Activated naive CD8-positive, alpha-beta T cell (primary cell): ENCODE data around the gene CCDC178.
"Not testable (repeated sequence)": the region's sequence is repeated elsewhere in the genome, so short reads cannot be mapped to it uniquely, and the experiment has no call there.

Source experiments
- H3K27ac Mint-ChIP-seq: one replicate; pipeline ENCODE4 v1.8.0; 2021; ENCODE audit warnings: mixed read lengths
- H3K27me3 Mint-ChIP-seq: one replicate; pipeline ENCODE4 v1.8.0; 2021; ENCODE audit warnings: mixed read lengths
- H3K36me3 Mint-ChIP-seq: one replicate; pipeline ENCODE4 v1.8.0; 2021; ENCODE audit warnings: mixed read lengths
- H3K4me1 Mint-ChIP-seq: one replicate; pipeline ENCODE4 v1.8.0; 2021; ENCODE audit warnings: low read depth, mixed read lengths
- H3K4me3 Mint-ChIP-seq: one replicate; pipeline ENCODE4 v1.8.0; 2021; ENCODE audit warnings: mild to moderate bottlenecking, mixed read lengths
- H3K9me3 Mint-ChIP-seq: one replicate; pipeline ENCODE4 v1.8.0; 2021; ENCODE audit warnings: low read depth, mixed read lengths

CCDC178 gene

DNA sequence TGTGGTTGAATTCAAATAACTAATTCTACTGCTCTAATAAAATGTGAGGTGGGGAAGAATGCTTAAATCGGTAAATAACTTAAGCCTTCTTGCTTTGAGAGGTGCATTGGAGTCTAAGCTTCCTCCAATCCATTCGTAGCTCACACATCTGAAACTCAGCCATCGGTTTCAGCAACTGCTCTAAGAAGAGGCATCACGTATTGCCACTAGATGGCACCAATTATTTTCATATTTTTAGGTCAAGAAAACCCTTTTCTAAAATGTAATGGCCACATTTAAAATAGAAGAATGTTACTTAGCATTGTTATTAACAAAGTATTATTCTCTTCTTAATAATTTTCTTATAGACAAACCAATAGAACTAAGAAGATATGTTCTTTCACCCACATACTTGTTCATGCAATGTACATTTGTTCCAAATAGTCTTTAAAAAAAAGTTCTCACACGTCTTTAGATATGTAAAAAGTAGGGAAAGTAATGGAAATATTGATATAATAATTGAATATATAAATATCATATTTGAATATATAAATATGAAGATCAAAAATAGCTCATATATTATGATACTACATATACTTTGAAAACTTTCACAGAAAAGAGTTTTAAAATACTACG lies 229.8 kb downstream of the CCDC178 start:
- no peak overlapping the region for H3K27ac Mint-ChIP-seq
- H3K4me1 Mint-ChIP-seq: no peaks in the 10 kb centered on the region
- peaks cover 1% of the 10 kb centered on the region for H3K27me3 Mint-ChIP-seq
- no peaks in the 10 kb centered on the region for H3K36me3 Mint-ChIP-seq
- peaks cover 9% of the 10 kb centered on the region for H3K9me3 Mint-ChIP-seq
- no peak overlapping the region for H3K4me3 Mint-ChIP-seq

DNA sequence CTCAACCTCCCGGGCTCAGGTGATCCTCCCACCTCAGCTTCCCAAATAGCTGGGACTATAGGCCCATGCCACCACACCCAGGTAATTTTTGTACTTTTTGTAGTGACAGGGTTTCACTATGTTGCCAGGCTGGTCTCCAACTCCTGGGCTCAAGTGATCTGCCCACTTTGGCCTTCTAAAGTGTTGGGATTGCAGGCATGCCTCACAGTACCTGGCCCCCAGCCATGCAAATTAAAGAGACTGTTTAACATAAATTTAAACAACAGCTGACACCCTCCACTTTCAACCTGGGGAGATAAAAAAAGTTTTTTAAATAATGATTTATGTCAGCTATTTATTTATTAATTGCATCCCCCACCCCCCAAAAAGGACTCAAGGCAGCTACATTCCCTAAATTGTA lies 234.7 kb downstream of the CCDC178 start:
- Mint-ChIP-seq H3K36me3 (no peaks in the 10 kb centered on the region), H3K4me1 (no peaks in the 10 kb centered on the region), H3K27me3 (peaks cover 5% of the 10 kb centered on the region), H3K4me3 (no peak overlapping the region), H3K9me3 (peaks cover 5% of the 10 kb centered on the region), H3K27ac (no peak overlapping the region)

DNA sequence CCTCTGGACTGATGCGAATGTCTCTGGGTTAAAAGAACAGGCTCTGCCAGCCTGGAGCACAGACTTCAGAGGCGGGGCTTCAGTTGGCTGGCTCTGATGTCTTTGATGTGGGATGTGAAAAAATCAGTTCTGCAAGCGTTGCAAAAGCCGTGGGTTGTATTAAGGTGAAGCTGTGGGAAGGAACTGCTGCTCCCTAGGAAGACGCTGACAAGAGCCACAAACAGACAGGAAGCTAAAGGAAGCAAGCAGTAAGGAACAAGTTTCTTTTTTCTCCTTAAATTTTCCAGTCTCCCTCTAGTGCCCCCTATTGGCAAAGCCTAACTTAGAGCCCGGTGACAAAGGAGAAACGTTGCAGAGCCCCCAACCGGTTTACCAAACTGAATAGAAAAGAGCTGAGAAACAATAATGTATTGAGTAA lies 239.0 kb downstream of the CCDC178 start:
- peaks cover 4% of the 10 kb centered on the region for H3K27me3 Mint-ChIP-seq
- no peak overlapping the region for H3K27ac Mint-ChIP-seq
- H3K4me3 Mint-ChIP-seq: no peak overlapping the region
- peaks cover 9% of the 10 kb centered on the region for H3K9me3 Mint-ChIP-seq
- no peaks in the 10 kb centered on the region for H3K4me1 Mint-ChIP-seq
- H3K36me3 Mint-ChIP-seq: no peaks in the 10 kb centered on the region

DNA sequence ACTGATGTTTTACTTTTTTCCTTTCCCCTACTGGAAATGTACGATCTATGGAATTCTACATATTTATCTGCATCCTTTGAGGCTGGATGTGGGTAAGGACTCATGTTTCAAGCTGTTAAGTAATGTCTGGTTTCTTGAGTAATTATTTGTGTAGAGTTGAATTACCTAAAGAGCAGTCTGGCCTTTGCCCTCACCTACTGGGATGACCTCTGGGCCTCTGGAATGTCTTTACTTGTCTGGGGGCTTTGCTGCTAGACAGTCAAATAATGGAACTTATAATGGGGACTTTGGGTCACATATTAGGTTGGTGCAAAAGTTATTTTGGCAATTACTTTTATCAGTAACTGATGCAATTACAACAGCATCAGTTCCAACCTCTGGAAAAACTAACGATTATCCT lies 244.7 kb downstream of the CCDC178 start:
- Mint-ChIP-seq H3K9me3 (peaks cover 4% of the 10 kb centered on the region), H3K36me3 (no peaks in the 10 kb centered on the region), H3K27me3 (no peaks in the 10 kb centered on the region), H3K27ac (no peak overlapping the region), H3K4me3 (no peak overlapping the region), H3K4me1 (no peaks in the 10 kb centered on the region)

DNA sequence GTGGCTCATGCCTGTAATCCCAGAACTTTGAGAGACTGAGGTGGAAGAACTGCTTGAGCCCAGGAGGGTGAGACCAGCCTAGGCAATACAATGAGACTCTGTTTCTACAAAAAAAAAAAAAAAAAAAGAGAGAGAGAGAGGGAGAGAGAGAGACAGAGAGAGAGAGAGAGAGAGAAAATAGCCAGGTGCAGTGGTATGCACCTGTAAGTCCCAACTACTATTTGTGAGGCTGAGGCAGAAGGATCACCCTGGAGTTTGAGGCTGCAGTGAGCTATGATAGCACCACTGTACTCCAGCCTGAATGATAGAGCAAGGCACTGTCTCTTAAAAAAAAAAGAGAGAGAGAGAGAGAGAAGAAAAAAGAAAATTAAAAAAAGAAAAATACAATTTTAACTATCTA lies 245.7 kb downstream of the CCDC178 start:
- Mint-ChIP-seq H3K4me3 (no peak overlapping the region), H3K27ac (no peak overlapping the region), H3K4me1 (no peaks in the 10 kb centered on the region), H3K36me3 (no peaks in the 10 kb centered on the region), H3K27me3 (no peaks in the 10 kb centered on the region), H3K9me3 (peaks cover 1% of the 10 kb centered on the region)

DNA sequence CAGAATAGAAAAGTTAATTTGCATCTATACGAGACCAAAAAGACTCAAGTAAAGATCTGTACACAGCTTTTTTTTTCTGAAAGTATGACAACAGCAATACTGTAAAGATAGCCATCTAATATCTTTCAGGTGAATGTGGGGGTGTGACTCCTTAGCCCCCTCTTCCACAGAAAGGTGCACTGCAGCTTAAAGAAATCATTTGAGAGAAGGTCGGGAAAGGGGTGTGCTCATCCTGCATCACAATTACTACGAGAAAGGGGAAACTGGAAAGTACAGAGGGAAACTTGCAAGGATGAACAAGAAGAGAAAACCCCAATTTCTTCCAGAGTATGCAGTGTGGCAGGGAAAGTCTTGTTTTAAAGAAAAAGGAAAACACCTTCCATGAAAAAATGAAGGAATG lies 255.6 kb downstream of the CCDC178 start:
- Mint-ChIP-seq H3K27ac (no peak overlapping the region), H3K4me3 (no peak overlapping the region), H3K27me3 (no peaks in the 10 kb centered on the region), H3K9me3 (peaks cover 4% of the 10 kb centered on the region), H3K36me3 (no peaks in the 10 kb centered on the region), H3K4me1 (no peaks in the 10 kb centered on the region)

DNA sequence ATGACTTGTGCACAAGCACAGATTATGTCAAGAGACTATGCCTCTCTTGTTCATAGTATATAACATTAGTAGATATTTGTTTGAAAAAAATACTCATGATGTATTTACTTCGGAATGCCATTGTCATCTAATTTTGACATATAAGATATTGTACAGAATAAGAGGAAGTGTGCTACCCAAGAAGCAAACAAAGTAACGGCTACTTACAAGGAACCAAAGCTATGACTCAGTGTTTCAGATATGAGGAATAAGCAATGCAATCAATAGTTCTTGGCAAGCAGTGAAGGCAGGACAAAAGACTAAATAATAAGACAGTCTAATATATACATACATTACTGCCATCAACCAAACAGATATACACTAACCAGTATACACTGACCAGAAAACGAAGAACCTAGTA lies 256.3 kb downstream of the CCDC178 start:
- peaks cover 4% of the 10 kb centered on the region for H3K9me3 Mint-ChIP-seq
- no peaks in the 10 kb centered on the region for H3K27me3 Mint-ChIP-seq
- H3K27ac Mint-ChIP-seq: no peak overlapping the region
- no peaks in the 10 kb centered on the region for H3K36me3 Mint-ChIP-seq
- no peak overlapping the region for H3K4me3 Mint-ChIP-seq
- no peaks in the 10 kb centered on the region for H3K4me1 Mint-ChIP-seq

DNA sequence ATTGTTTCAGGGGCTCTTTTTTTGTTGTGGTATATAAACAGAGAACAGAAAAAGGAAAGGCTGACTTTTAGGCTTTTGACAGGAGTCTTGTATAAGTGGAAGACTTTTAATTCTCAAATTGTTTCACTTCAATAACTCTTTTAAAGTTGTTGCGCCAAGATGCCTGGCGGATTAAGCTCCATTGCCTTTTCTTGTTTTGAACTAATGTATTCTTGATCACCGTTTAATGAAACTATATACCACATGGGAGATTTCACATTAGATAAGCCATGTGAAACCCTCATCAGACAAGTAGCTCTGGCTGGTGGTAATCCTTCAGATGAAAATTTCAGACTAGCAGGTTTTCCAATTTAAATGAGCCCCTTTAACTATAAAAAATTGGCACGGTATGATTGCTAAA lies 257.4 kb downstream of the CCDC178 start:
- H3K27ac Mint-ChIP-seq: no peak overlapping the region
- peaks cover 4% of the 10 kb centered on the region for H3K9me3 Mint-ChIP-seq
- no peaks in the 10 kb centered on the region for H3K4me1 Mint-ChIP-seq
- H3K4me3 Mint-ChIP-seq: no peak overlapping the region
- no peaks in the 10 kb centered on the region for H3K27me3 Mint-ChIP-seq
- no peaks in the 10 kb centered on the region for H3K36me3 Mint-ChIP-seq

DNA sequence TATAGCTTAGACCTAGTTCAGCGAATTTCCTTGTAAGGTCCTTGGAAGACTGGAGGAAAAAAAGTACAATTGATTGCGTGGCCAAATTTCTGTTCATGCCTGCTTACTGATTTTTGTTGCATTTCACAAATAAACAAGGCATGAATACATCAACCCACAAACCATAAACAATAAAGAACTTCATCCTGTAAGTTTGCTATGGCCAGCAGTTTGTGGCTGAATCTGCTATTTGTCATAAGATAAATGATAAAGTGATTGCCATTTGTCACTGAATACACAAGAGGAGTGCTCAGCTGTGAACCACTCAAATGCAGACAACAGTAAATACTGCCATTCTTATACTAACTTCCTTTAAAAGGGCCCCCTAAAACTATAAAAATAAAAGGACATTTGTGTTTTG lies 259.5 kb downstream of the CCDC178 start:
- no peak overlapping the region for H3K27ac Mint-ChIP-seq
- H3K9me3 Mint-ChIP-seq: no peaks in the 10 kb centered on the region
- no peaks in the 10 kb centered on the region for H3K36me3 Mint-ChIP-seq
- no peaks in the 10 kb centered on the region for H3K27me3 Mint-ChIP-seq
- no peak overlapping the region for H3K4me3 Mint-ChIP-seq
- H3K4me1 Mint-ChIP-seq: no peaks in the 10 kb centered on the region

DNA sequence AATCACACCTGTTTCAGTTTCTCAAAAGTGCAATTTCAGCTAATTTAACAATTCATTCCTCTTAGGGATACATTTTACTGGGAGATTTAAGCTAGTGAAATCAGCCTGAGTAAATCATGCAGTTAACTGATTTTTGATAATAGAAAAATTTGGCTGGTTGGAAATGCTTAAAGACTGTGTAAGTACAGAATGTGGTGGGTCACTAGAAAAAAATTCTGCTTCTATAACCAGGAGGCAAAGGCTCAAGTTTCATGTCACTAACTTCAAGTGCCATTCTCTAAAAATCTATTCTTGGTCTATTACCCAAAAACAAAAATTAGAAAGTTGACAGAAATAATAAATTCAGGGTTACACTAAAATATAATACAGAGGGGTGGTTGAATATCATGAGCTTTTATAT lies 271.3 kb downstream of the CCDC178 start:
- H3K9me3 Mint-ChIP-seq: no peaks in the 10 kb centered on the region
- H3K27ac Mint-ChIP-seq: no peak overlapping the region
- no peak overlapping the region for H3K4me3 Mint-ChIP-seq
- no peaks in the 10 kb centered on the region for H3K27me3 Mint-ChIP-seq
- no peaks in the 10 kb centered on the region for H3K4me1 Mint-ChIP-seq
- H3K36me3 Mint-ChIP-seq: no peaks in the 10 kb centered on the region

DNA sequence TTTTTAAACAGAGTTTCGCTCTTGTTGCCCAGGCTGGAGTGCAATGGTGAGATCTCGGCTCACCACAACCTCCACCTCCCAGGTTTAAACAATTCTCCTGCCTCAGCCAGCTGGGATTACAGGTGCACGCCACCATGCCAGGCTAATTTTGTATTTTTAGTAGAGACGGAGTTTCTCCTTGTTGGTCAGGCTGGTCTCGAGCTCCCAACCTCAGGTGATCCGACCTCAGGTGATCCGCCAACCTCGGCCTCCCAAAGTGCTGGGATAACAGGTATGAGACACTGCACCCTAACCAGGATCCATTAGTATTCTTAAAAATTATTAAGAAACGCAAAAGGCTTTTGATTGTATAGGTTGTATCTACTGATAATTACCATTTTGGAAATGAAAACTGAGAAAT lies 276.4 kb downstream of the CCDC178 start:
- not testable (repeated sequence) for H3K4me3 Mint-ChIP-seq, H3K4me1 Mint-ChIP-seq, H3K27ac Mint-ChIP-seq, H3K9me3 Mint-ChIP-seq, H3K36me3 Mint-ChIP-seq, H3K27me3 Mint-ChIP-seq

DNA sequence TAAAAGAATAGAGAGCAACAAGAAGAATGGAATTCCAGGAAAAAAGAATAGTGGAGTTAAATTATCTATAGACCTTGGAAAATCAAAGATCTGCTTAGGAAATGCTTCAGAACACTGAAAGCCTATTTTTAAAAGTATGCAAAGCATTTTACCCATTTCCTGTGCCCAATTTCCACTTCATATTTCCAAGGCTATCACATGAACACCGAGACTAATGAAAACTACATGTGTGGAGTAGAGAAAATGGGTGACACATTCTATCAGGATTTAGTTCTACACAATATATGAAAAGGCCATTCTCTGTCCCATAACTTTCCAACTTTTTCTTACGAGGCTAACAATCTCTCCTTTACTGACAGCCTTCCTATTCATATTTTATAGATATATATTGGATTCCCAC lies 279.4 kb downstream of the CCDC178 start:
- Mint-ChIP-seq H3K9me3 (no peaks in the 10 kb centered on the region), H3K4me3 (no peak overlapping the region), H3K27me3 (no peaks in the 10 kb centered on the region), H3K36me3 (no peaks in the 10 kb centered on the region), H3K27ac (no peak overlapping the region), H3K4me1 (no peaks in the 10 kb centered on the region)

DNA sequence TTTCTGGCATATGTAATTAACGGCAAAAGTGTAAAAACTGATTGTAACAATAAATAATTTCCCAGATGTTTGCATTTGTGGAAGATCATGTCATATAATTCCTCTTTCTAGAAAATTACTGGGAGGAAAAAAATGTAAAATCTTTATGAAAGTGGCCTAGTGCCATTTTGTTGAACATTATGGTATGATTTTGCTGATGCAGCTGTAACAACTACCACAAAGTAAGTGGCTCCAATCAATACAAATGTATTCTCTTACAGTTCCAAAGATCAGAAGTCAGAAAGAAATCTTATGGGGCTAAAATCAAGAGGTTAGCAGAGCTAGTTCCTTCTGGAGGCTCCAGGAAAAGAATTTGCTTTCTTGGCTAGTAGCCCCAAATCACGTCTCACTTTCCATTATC lies 281.4 kb downstream of the CCDC178 start:
- Mint-ChIP-seq H3K9me3 (no peaks in the 10 kb centered on the region), H3K27me3 (no peaks in the 10 kb centered on the region), H3K36me3 (no peaks in the 10 kb centered on the region), H3K4me3 (no peak overlapping the region), H3K27ac (no peak overlapping the region), H3K4me1 (no peaks in the 10 kb centered on the region)

DNA sequence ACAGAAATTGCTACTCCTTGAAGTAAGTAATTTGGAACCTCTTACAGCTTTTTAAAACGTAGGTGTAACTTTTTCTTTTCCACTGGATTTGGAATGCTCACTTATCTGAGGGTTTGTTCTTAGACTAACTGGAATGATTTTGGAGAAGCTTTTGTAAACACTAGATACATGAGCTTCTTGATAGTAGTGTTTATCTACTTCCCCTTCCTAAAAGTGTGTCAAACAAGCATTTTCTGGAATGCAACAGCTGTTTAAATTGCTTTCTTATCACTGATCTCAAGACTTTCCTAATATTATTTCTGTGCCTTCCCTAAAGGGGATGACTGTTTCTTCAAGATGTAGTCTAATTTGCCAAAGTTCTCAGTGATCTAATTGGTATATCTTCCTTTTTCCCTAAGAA lies 282.6 kb downstream of the CCDC178 start:
- H3K27ac Mint-ChIP-seq: no peak overlapping the region
- H3K4me1 Mint-ChIP-seq: no peaks in the 10 kb centered on the region
- no peaks in the 10 kb centered on the region for H3K36me3 Mint-ChIP-seq
- H3K4me3 Mint-ChIP-seq: no peak overlapping the region
- no peaks in the 10 kb centered on the region for H3K27me3 Mint-ChIP-seq
- H3K9me3 Mint-ChIP-seq: no peaks in the 10 kb centered on the region

DNA sequence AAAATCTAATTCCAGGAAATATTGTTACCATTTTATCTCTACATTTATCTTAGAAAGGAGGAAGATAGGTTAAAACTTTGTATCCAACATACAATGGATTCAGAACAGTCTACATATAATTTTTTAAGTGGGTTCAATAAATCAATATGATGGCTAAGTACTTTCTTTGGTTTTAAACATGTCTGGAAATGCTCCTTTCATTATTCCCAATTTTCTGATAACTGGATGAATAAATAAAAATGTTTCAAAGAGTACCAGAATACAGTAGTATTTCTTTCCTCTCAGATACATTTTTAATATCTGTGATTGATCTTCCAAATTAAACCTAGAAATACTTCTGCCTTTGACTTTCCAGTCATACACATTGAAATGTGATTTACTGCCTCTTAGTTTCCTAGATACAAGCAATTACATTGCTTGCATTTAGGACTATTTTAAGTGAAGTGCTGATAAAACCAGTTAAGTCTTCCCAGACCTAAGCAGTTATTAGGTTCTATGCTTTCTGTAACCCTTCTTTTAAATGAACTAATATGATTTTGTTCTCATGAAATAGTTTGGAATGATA lies 283.5 kb downstream of the CCDC178 start:
- H3K27me3 Mint-ChIP-seq: no peaks in the 10 kb centered on the region
- H3K9me3 Mint-ChIP-seq: peaks cover under 1% of the 10 kb centered on the region
- no peak overlapping the region for H3K27ac Mint-ChIP-seq
- H3K4me3 Mint-ChIP-seq: no peak overlapping the region
- no peaks in the 10 kb centered on the region for H3K36me3 Mint-ChIP-seq
- no peaks in the 10 kb centered on the region for H3K4me1 Mint-ChIP-seq

DNA sequence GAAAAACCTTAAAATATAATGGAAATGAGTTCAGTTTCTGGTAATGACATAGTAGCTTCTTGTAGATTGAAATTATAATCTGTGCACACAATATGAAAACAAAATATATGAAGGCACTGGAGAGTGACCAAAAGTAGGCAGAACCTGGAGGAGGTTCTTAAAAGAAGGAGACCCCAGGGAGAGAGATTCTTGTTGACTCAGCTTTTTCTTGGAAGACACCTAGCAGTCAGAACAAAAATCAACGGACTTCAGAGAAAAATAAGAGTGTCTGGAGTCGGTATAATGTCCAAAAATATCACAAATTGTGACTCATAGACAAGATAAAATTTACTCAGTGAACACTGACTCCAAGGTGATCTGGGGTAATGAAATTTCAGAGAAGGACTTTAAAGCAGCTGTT lies 286.5 kb downstream of the CCDC178 start:
- Mint-ChIP-seq H3K27me3 (no peaks in the 10 kb centered on the region), H3K4me3 (no peak overlapping the region)

More for the DNA sequence above, 286.5 kb downstream of the CCDC178 start:
- H3K9me3 Mint-ChIP-seq: peaks cover 4% of the 10 kb centered on the region
- H3K4me1 Mint-ChIP-seq: no peaks in the 10 kb centered on the region
- H3K36me3 Mint-ChIP-seq: no peaks in the 10 kb centered on the region
- no peak overlapping the region for H3K27ac Mint-ChIP-seq
